Measurements from ENCODE around the gene PCK2. TPM values are rescaled to one million over a fixed set of nuclear protein-coding genes. Genes with fewer than 3 reads are reported as not detected.

The PCK2 gene
- total and polyA plus RNA-seq, 2 of the 8 experiments (the other 6 are each of a cell fraction or from before 2014, with no cell fraction given), result 81.9 to 115 TPM

DNA sequence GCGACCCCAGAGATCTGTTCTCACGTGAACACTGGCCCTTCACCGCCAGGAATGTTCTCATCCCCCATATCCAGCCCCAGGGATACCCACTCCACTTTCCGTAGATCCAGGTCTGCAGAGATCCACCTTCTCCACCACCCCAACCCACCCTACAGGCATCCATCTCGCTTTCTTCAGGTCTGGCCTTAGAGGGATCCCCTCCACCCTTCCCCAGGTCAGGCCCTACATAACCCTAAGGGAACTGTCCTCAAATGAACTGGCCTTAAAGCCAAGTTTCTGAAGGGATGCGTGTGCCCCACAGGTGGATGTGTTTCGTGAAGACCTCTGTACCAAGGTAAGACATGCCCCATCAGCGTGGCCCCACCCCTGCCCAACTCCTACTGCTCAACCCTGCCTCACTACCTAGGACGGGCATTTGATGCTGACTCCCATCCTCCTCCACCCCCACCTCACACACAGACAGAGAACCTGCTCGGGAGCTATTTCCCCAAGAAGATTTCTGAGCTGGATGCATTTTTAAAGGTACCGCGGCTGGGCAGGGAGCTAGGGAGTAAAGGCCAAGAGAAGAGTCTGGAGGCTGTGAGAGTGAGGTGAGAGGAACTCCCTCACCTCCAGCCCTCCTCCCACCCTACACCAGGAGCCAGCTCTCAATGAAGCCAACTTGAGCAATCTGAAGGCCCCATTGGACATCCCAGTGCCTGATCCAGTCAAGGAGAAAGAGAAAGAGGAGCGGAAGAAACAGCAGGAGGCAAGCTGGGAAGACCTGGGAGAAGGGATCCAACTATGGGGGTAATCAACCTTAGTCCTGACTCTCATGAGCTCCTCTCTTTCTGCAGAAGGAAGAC is 42.8 kb downstream of the PCK2 start:
- Histone ChIP-seq H3K4me2 (ENCODE audit: insufficient read depth in 1 of 2, low read depth in 2 of 2, low read length in 2 of 2) (peak overlapping the region; percentile 81 to 95), H3K36me3 (ENCODE audit: control insufficient read depth in 2 of 4, insufficient read depth in 4 of 4, low read length in 3 of 4) (peaks cover 8 to 25% (median 14%) of the 10 kb centered on the region in 4 experiments; a peak in 6 of 8 replicates), H3K4ac (replicated peaks; ENCODE audit: insufficient read length, low read depth, low read length) (no peak overlapping the region), H3K14ac (ENCODE audit: insufficient read length) (no peak overlapping the region), H2AFZ (ENCODE audit: low read length) (no peak overlapping the region), H3K23ac (ENCODE audit: insufficient read length) (no peak overlapping the region), H4K20me1 (replicated peaks in 1 of 2; ENCODE audit: control insufficient read depth in 1 of 2, insufficient read depth in 2 of 2, low read length in 2 of 2) (peaks cover 0 to 1% of the 10 kb centered on the region in 2 experiments), H3K4me1 (replicated peaks in 1 of 4; ENCODE audit: control insufficient read depth in 3 of 4, insufficient read depth in 4 of 4, low read length in 3 of 4) (peaks cover 0 to 10% (median 7%) of the 10 kb centered on the region in 4 experiments; a peak in 5 of 7 replicates), H2AK5ac (ENCODE audit: low read depth, low read length) (no peak overlapping the region), H3K4me3 (ENCODE audit: extremely low read depth in 1 of 4, insufficient read depth in 2 of 4, low read depth in 3 of 4, low read length in 4 of 4) (peak overlapping the region; percentile 79 to 100 (median 84)), H2BK12ac (ENCODE audit: low read depth, low read length) (no peak overlapping the region; the same call in 1 of the 2 replicates), H3K27me3 (replicated peaks in 1 of 4; ENCODE audit: control insufficient read depth in 3 of 4, extremely low read depth in 1 of 4, insufficient read depth in 3 of 4, low read length in 3 of 4) (no peaks in the 10 kb centered on the region), H3K79me2 (ENCODE audit: control insufficient read depth in 1 of 2, insufficient read depth in 2 of 2, low read length in 2 of 2) (peaks cover 0 to 12% of the 10 kb centered on the region in 2 experiments; a peak in 2 of 4 replicates), H3K27ac (ENCODE audit: low read depth, low read length) (no peak overlapping the region), H4K8ac (ENCODE audit: extremely low read depth, insufficient read depth, low read length) (no peak overlapping the region), H3K9me3 (ENCODE audit: insufficient read depth in 2 of 2, low read depth in 1 of 2, low read length in 1 of 2) (no peaks in the 10 kb centered on the region), H3K56ac (replicated peaks; ENCODE audit: insufficient read length, low read depth, low read length) (no peak overlapping the region), H3K79me1 (ENCODE audit: low read depth, low read length) (peaks cover 4% of the 10 kb centered on the region; the same call in 1 of the 2 replicates), H4K5ac (ENCODE audit: insufficient read length, low read depth, low read length) (no peak overlapping the region), H3K9ac (replicated peaks in 1 of 4; ENCODE audit: extremely low read depth in 1 of 4, low read depth in 3 of 4, low read length in 3 of 4) (peak overlapping the region in 1 of 4 experiments; percentile 13; a peak in 3 of 7 replicates), H3K23me2 (ENCODE audit: low read depth, low read length) (peaks cover 8% of the 10 kb centered on the region; the same call in 1 of the 2 replicates), H2BK120ac (replicated peaks; ENCODE audit: low read depth, low read length) (no peak overlapping the region), H2BK5ac (ENCODE audit: low read depth, low read length) (no peak overlapping the region), H2BK15ac (ENCODE audit: low read length) (no peak overlapping the region), H4K91ac (replicated peaks; ENCODE audit: insufficient read length, low read length) (no peak overlapping the region), H2BK20ac (ENCODE audit: low read length) (no peak overlapping the region), H3K18ac (ENCODE audit: extremely low read depth, low read length) (no peak overlapping the region)
- ChIA-PET POLR2A (ENCODE audit: partially characterized antibody) (interaction anchor here (1.0 to 10.5 kb wide), 19 partner anchors 10 to 134 kb away, joined by 3 to 118 read pairs (median 7); partner anchors contain the start of genes CHMP4A, DCAF11, IPO4 and IRF9), CTCF (ENCODE audit: partially characterized antibody) (interaction anchor here (0.6 to 3.1 kb wide), 12 partner anchors 9 to 101 kb away, joined by 3 to 18 read pairs (median 4); partner anchors contain the start of genes DCAF11, IRF9, NRL and PSME2)
- DNase-seq (ENCODE audit: low read depth in 1 of 2, low spot score in 2 of 2) (no peak), FAIRE-seq (no peak)
- 57% methylated on average over 13 of the region's 13 CpGs; no CpG with 5 or more reads in 1 of the 2 experiments for WGBS, 2 experiments (ENCODE audit: extremely low coverage in 1 of 2, insufficient coverage in 1 of 2, insufficient read length in 1 of 2, insufficient replicate concordance in 2 of 2, low coverage in 1 of 2, low lambda C conversion rate in 2 of 2, missing lambda C conversion rate in 1 of 2)
- TF ChIP-seq BACH1 (IDR thresholded peaks at IDR 0.05; ENCODE audit: low read length) (no peak), EGR1 (IDR thresholded peaks at IDR 0.05; ENCODE audit: borderline replicate concordance, low read depth, low read length) (no peak), SP2 (IDR thresholded peaks at IDR 0.05; ENCODE audit: low read length) (no peak)

All from H1 (cell line).